Osteoblast (primary cell): Measurements from ENCODE around the gene REV3L. TPM values are rescaled to one million over a fixed set of nuclear protein-coding genes. Genes with fewer than 3 reads are reported as not detected.

Experiments
- DNase-seq: peaks from one replicate; pipeline ENCODE4 v3.0.0; 2011; ENCODE audit warnings: low spot score, mixed read lengths; ENCODE audit not compliant: insufficient read length; ENCODE audit errors: missing footprints
- H2AFZ ChIP-seq: 2 replicates; pipeline ENCODE4 v1.6.0; 2011; ENCODE audit warnings: mild to moderate bottlenecking, low read length
- H3K27ac ChIP-seq: 2 replicates; pipeline ENCODE4 v1.5.1; 2011; ENCODE audit warnings: mild to moderate bottlenecking, low read depth, low read length, moderate library complexity
- H3K27me3 ChIP-seq: 2 replicates; pipeline ENCODE4 v1.6.0; 2012; ENCODE audit warnings: mild to moderate bottlenecking, control low read depth, inconsistent platforms, low read length, moderate library complexity; ENCODE audit not compliant: insufficient read depth
- H3K36me3 ChIP-seq: 2 replicates; pipeline ENCODE4 v1.5.1; 2011; ENCODE audit warnings: mild to moderate bottlenecking, low read length, control low read depth, moderate library complexity; ENCODE audit not compliant: insufficient read depth
- H3K4me1 ChIP-seq: 2 replicates; pipeline ENCODE4 v1.5.1; 2011; ENCODE audit warnings: mild to moderate bottlenecking, low read length, control low read depth, moderate library complexity; ENCODE audit not compliant: insufficient read depth
- H3K4me2 ChIP-seq: 2 replicates; pipeline ENCODE4 v1.6.0; 2011; ENCODE audit warnings: mild to moderate bottlenecking, low read length; ENCODE audit not compliant: insufficient read depth
- H3K4me3 ChIP-seq: fragments of 200-600 bp; sonication (generic); 3 replicates; pipeline ENCODE4 v1.5.1; 2012; ENCODE audit warnings: mild to moderate bottlenecking, low read length, inconsistent platforms; ENCODE audit not compliant: insufficient read depth
- H3K79me2 ChIP-seq: 2 replicates; pipeline ENCODE4 v1.6.0; 2012; ENCODE audit warnings: mild to moderate bottlenecking, low read length, control low read depth, inconsistent platforms; ENCODE audit not compliant: insufficient read depth
- H3K9me3 ChIP-seq: 2 replicates; pipeline ENCODE4 v1.5.1; 2011; ENCODE audit warnings: low read depth, low read length, control low read depth
- H4K20me1 ChIP-seq: 2 replicates; pipeline ENCODE4 v1.6.0; 2012; ENCODE audit warnings: mild to moderate bottlenecking, low read length, control low read depth; ENCODE audit not compliant: insufficient read depth
- total RNA-seq: library from RNA; depleted of rRNA; stranded (reverse); fragments of >200 nt; gene quantifications from 2 replicates; pipeline ENCODE4 v1.2.3, GENCODE V29; 2012
- TF ChIP-seq, protein P1 (sequence below): IDR thresholded peaks from 2 replicates; pipeline ENCODE4 v1.5.1; 2011; ENCODE audit warnings: mild to moderate bottlenecking, low read depth, low read length, moderate library complexity; ENCODE audit errors: extremely low read depth

The REV3L gene
- total RNA-seq, 1 donor = 42.0 TPM

DNA sequence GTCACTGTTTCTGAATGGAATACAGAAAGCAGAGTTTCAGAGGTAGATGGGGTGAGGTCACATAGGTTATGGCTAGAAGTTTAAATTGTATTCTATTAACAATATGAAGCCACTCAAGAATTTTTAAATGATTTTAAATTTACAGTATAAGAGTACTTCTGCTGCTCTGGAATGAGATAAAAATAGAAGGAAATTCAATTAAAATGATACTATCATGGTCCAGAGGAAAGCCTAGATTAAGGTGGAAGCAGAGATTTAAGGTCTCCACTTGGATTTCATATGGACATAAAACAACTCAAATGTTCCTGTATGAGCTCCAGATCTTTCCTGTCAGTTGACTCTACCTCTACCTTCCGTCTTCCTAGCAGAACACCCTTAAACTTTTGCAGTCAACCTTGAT, 68.6 kb downstream of the REV3L start:
- peaks cover 16% of the 10 kb centered on the region for H3K4me1 ChIP-seq
- H3K4me3 ChIP-seq = no peak overlapping the region
- H3K27me3 ChIP-seq = no peaks in the 10 kb centered on the region
- DNase-seq = no peak
- H2AFZ ChIP-seq = no peak overlapping the region
- H3K27ac ChIP-seq = no peak overlapping the region
- H3K4me2 ChIP-seq = no peak overlapping the region
- TF ChIP-seq, protein P1, sequence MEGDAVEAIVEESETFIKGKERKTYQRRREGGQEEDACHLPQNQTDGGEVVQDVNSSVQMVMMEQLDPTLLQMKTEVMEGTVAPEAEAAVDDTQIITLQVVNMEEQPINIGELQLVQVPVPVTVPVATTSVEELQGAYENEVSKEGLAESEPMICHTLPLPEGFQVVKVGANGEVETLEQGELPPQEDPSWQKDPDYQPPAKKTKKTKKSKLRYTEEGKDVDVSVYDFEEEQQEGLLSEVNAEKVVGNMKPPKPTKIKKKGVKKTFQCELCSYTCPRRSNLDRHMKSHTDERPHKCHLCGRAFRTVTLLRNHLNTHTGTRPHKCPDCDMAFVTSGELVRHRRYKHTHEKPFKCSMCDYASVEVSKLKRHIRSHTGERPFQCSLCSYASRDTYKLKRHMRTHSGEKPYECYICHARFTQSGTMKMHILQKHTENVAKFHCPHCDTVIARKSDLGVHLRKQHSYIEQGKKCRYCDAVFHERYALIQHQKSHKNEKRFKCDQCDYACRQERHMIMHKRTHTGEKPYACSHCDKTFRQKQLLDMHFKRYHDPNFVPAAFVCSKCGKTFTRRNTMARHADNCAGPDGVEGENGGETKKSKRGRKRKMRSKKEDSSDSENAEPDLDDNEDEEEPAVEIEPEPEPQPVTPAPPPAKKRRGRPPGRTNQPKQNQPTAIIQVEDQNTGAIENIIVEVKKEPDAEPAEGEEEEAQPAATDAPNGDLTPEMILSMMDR = no peak
- H3K9me3 ChIP-seq = no peaks in the 10 kb centered on the region
- H3K79me2 ChIP-seq = peaks cover 33% of the 10 kb centered on the region
- peaks cover 5% of the 10 kb centered on the region for H4K20me1 ChIP-seq
- peaks cover 7% of the 10 kb centered on the region for H3K36me3 ChIP-seq

DNA sequence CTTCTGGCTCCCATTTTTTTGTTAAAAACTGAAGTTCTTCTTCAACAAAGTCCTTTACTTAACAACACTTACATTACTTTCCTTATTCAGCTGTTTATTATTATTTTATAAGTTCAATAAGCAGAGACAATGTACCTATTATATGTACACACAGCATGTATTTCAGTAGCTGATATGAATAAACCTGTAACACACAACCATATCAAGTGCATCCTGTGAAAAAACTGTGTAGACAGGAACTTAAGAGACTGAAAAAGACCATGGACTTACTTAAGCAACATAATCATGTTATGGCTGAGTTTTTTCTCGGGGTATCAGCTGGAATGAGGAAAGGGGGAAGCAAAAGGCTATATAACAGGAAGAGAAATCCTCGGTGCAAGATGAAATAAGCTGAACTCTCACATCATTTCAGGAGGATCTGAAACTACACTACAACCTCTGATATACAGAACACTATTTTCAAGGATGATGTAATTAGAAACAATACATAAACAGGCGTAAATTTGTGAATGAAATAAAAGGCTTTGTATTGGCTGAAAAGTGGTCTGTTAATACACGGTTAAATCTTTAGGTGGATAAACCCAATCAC, 70.9 kb downstream of the REV3L start:
- Histone ChIP-seq H3K27ac (no peak overlapping the region), H3K4me1 (peaks cover under 1% of the 10 kb centered on the region), H4K20me1 (peaks cover under 1% of the 10 kb centered on the region), H3K79me2 (peaks cover 17% of the 10 kb centered on the region), H3K36me3 (peaks cover 7% of the 10 kb centered on the region), H3K27me3 (no peaks in the 10 kb centered on the region), H3K4me3 (no peak overlapping the region), H3K9me3 (no peaks in the 10 kb centered on the region), H2AFZ (no peak overlapping the region), H3K4me2 (no peak overlapping the region)
- no peak for DNase-seq
- TF ChIP-seq, protein P1 = no peak

DNA sequence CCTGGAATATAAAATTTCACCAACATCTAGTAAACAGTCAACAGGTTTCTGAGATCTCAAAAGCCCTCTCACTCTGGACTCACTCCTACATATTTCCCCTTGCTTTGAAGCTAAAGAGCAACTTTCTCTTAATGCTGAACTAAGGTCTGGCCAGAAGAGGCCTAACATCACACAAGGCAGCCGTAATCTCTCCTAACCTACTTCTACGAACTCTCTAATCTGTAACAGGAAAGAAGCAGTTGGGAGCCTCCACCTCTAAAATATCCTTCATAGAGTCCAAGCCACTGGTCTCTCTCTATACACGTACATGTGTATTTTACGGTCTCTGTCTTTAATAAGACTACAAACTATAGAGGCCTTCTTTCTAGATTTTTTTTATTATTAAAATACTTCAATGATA, 72.0 kb downstream of the REV3L start:
- H4K20me1 ChIP-seq = no peaks in the 10 kb centered on the region
- peaks cover 7% of the 10 kb centered on the region for H3K36me3 ChIP-seq
- DNase-seq = no peak
- TF ChIP-seq, protein P1 = no peak
- H3K27ac ChIP-seq = no peak overlapping the region
- H3K4me2 ChIP-seq = no peak overlapping the region
- no peaks in the 10 kb centered on the region for H3K9me3 ChIP-seq
- H3K4me1 ChIP-seq = no peaks in the 10 kb centered on the region
- no peaks in the 10 kb centered on the region for H3K27me3 ChIP-seq
- H3K79me2 ChIP-seq = peaks cover 12% of the 10 kb centered on the region
- H2AFZ ChIP-seq = no peak overlapping the region
- H3K4me3 ChIP-seq = no peak overlapping the region

DNA sequence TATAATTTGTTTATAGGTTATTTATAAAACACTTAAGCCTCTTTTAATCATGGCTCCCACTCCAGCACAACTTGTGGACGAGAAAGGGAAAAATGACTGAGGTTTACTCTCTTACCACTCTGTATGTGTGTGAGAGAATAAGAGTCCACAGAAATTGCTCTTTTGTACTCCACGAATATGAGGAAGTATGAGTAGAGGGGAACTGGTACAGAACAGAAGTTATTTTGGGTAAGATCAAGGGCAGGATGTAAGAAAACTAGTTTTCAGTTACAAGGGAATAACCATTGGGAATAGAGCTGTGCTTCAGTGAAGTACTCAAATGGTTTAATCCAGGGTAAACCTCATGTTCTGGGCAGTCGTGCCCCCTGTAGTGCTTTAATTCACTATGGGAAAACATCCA, 72.6 kb downstream of the REV3L start:
- TF ChIP-seq, protein P1 = no peak
- Histone ChIP-seq H3K4me3 (no peak overlapping the region), H3K4me1 (no peaks in the 10 kb centered on the region), H3K9me3 (no peaks in the 10 kb centered on the region), H3K79me2 (peaks cover 9% of the 10 kb centered on the region), H3K4me2 (no peak overlapping the region), H4K20me1 (no peaks in the 10 kb centered on the region), H3K27ac (no peak overlapping the region), H2AFZ (no peak overlapping the region), H3K27me3 (no peaks in the 10 kb centered on the region), H3K36me3 (peaks cover 5% of the 10 kb centered on the region)
- DNase-seq = no peak
